ENCODE results near the gene FKBP14.

DNA sequence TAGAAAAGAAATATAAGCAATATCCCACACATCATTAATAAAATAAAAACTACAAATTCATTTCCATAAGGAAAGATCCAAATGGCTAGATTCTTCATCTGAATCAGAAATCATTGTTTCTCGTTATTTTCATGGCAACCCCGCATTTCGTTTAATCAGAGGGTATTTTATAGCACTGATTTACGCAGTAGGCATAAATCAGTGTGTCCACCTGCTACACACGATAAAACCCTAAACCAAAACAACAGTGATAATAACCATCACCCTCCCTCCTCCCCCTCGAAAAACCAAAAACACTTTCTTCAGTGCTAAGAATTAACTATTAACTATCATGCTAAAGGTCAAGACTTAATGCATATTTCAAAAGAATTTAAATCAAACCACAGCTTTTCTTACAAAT, 16.5 kb downstream of the FKBP14 start:
- TF ChIP-seq CTCF (IDR thresholded peaks at IDR 0.05 in 4 of 5, conservative IDR thresholded peaks at IDR 0.05 in 1 of 5) (no peak), POLR2A (IDR thresholded peaks at IDR 0.05) (no peak)
